Measurements from ENCODE around the gene NLGN1. TPM values are rescaled to one million over a fixed set of nuclear protein-coding genes. Genes with fewer than 3 reads are reported as not detected.

NLGN1 gene
- total and polyA plus RNA-seq, 2 experiments from 2014 or later = 5.3 to 10.9 TPM

- Histone ChIP-seq H3K4me1 (ENCODE audit: low read depth) (no peaks in the 10 kb centered on the region), H3K36me3 (no peaks in the 10 kb centered on the region), H3K27ac (no peak overlapping the region), H3K9me3 (ENCODE audit: low read depth) (no peaks in the 10 kb centered on the region), H3K4me3 (no peak overlapping the region), H3K27me3 (no peaks in the 10 kb centered on the region)
- no peak for DNase-seq (ENCODE audit: low read depth in 1 of 2, low spot score in 1 of 2)
- no peak for TF ChIP-seq CTCF (IDR thresholded peaks at IDR 0.05; ENCODE audit: low read depth, low read length)
These were observed 344.9 kb downstream of the NLGN1 start for GRCh38 chr3:173742491-173742890.

GRCh38 chr3:173743111-173743510, 345.6 kb downstream of the NLGN1 start:
- no peak for TF ChIP-seq CTCF (IDR thresholded peaks at IDR 0.05; ENCODE audit: low read depth, low read length)
- Histone ChIP-seq H3K4me3 (no peak overlapping the region), H3K27ac (no peak overlapping the region)

GRCh38 chr3:173743516-173743915, 346.0 kb downstream of the NLGN1 start:
- Histone ChIP-seq H3K36me3 (no peaks in the 10 kb centered on the region), H3K4me3 (no peak overlapping the region), H3K27ac (no peak overlapping the region), H3K4me1 (ENCODE audit: low read depth) (no peaks in the 10 kb centered on the region), H3K27me3 (no peaks in the 10 kb centered on the region), H3K9me3 (ENCODE audit: low read depth) (no peaks in the 10 kb centered on the region)
- no peak for DNase-seq (ENCODE audit: low read depth in 1 of 2, low spot score in 1 of 2)
- TF ChIP-seq CTCF (IDR thresholded peaks at IDR 0.05; ENCODE audit: low read depth, low read length) = no peak

More at GRCh38 chr3:173743111-173743510, 345.6 kb downstream of the NLGN1 start:
- Histone ChIP-seq H3K9me3 (ENCODE audit: low read depth) (no peaks in the 10 kb centered on the region), H3K4me1 (ENCODE audit: low read depth) (no peaks in the 10 kb centered on the region), H3K27me3 (no peaks in the 10 kb centered on the region), H3K36me3 (no peaks in the 10 kb centered on the region)
- DNase-seq (ENCODE audit: low read depth in 1 of 2, low spot score in 1 of 2) = no peak

GRCh38 chr3:173744479-173744878, 346.9 kb downstream of the NLGN1 start:
- Histone ChIP-seq H3K4me1 (ENCODE audit: low read depth) (no peaks in the 10 kb centered on the region), H3K4me3 (no peak overlapping the region), H3K27ac (no peak overlapping the region), H3K36me3 (no peaks in the 10 kb centered on the region), H3K9me3 (ENCODE audit: low read depth) (no peaks in the 10 kb centered on the region), H3K27me3 (no peaks in the 10 kb centered on the region)
- no peak for TF ChIP-seq CTCF (IDR thresholded peaks at IDR 0.05; ENCODE audit: low read depth, low read length)
- DNase-seq (ENCODE audit: low read depth in 1 of 2, low spot score in 1 of 2) = no peak

GRCh38 chr3:173744895-173745294, 347.4 kb downstream of the NLGN1 start:
- DNase-seq (ENCODE audit: low read depth in 1 of 2, low spot score in 1 of 2) = no peak
- no peaks in the 10 kb centered on the region for H3K27me3 ChIP-seq
- no peak overlapping the region for H3K27ac ChIP-seq
- H3K36me3 ChIP-seq = no peaks in the 10 kb centered on the region
- H3K4me3 ChIP-seq = no peak overlapping the region
- H3K4me1 ChIP-seq (ENCODE audit: low read depth) = no peaks in the 10 kb centered on the region
- H3K9me3 ChIP-seq (ENCODE audit: low read depth) = no peaks in the 10 kb centered on the region
- no peak for TF ChIP-seq CTCF (IDR thresholded peaks at IDR 0.05; ENCODE audit: low read depth, low read length)

Data from cardiac muscle cell (in vitro differentiated cells and primary cell).